ENCODE measurements around the gene C16orf92. TPM values are rescaled to one million over a fixed set of nuclear protein-coding genes. Genes with fewer than 3 reads are reported as not detected.

C16orf92 gene
- total RNA-seq, 1 donor from 2014 or later, result not detected

GRCh38 chr16:29975811-29976511 lies 47.0 kb upstream of the C16orf92 start:
- H3K27me3 Mint-ChIP-seq (ENCODE audit: low read depth), result no peaks in the 10 kb centered on the region
- peak overlapping the region; percentile 86 for H3K27ac Mint-ChIP-seq (ENCODE audit: unreplicated experiment)
- no peak for TF ChIP-seq CTCF (IDR thresholded peaks at IDR 0.05)
- H3K4me1 Mint-ChIP-seq (ENCODE audit: low read depth), result peaks cover 34% of the 10 kb centered on the region
- H3K4me3 Mint-ChIP-seq (ENCODE audit: unreplicated experiment), result peak overlapping the region; percentile 94
- H3K9me3 Mint-ChIP-seq (ENCODE audit: low read depth), result no peaks in the 10 kb centered on the region
- peaks cover 21% of the 10 kb centered on the region for H3K36me3 Mint-ChIP-seq (ENCODE audit: low read depth)
- no peak for DNase-seq (ENCODE audit: low spot score)

GRCh38 chr16:29977063-29977825 lies 45.8 kb upstream of the C16orf92 start:
- no peak overlapping the region for H3K4me3 Mint-ChIP-seq (ENCODE audit: unreplicated experiment)
- H3K27ac Mint-ChIP-seq (ENCODE audit: unreplicated experiment), result no peak overlapping the region
- no peaks in the 10 kb centered on the region for H3K27me3 Mint-ChIP-seq (ENCODE audit: low read depth)
- peaks cover 23% of the 10 kb centered on the region for H3K36me3 Mint-ChIP-seq (ENCODE audit: low read depth)
- H3K4me1 Mint-ChIP-seq (ENCODE audit: low read depth), result peaks cover 34% of the 10 kb centered on the region
- no peaks in the 10 kb centered on the region for H3K9me3 Mint-ChIP-seq (ENCODE audit: low read depth)
- DNase-seq (ENCODE audit: low spot score), result no peak
- no peak for TF ChIP-seq CTCF (IDR thresholded peaks at IDR 0.05)

- Mint-ChIP-seq H3K4me1 (ENCODE audit: low read depth) (peaks cover 33% of the 10 kb centered on the region), H3K4me3 (ENCODE audit: unreplicated experiment) (no peak overlapping the region), H3K36me3 (ENCODE audit: low read depth) (peaks cover 30% of the 10 kb centered on the region), H3K9me3 (ENCODE audit: low read depth) (no peaks in the 10 kb centered on the region), H3K27me3 (ENCODE audit: low read depth) (no peaks in the 10 kb centered on the region), H3K27ac (ENCODE audit: unreplicated experiment) (no peak overlapping the region)
- no peak for DNase-seq (ENCODE audit: low spot score)
- TF ChIP-seq CTCF (IDR thresholded peaks at IDR 0.05), result no peak
Measured at GRCh38 chr16:29978081-29978480, 44.9 kb upstream of the C16orf92 start.

GRCh38 chr16:29978564-29979270 lies 44.3 kb upstream of the C16orf92 start:
- no peaks in the 10 kb centered on the region for H3K9me3 Mint-ChIP-seq (ENCODE audit: low read depth)

More at GRCh38 chr16:29978564-29979270, 44.3 kb upstream of the C16orf92 start:
- no peaks in the 10 kb centered on the region for H3K27me3 Mint-ChIP-seq (ENCODE audit: low read depth)
- no peak overlapping the region for H3K4me3 Mint-ChIP-seq (ENCODE audit: unreplicated experiment)
- DNase-seq (ENCODE audit: low spot score), result no peak
- peaks cover 29% of the 10 kb centered on the region for H3K4me1 Mint-ChIP-seq (ENCODE audit: low read depth)
- no peak overlapping the region for H3K27ac Mint-ChIP-seq (ENCODE audit: unreplicated experiment)
- H3K36me3 Mint-ChIP-seq (ENCODE audit: low read depth), result peaks cover 35% of the 10 kb centered on the region
- TF ChIP-seq CTCF (IDR thresholded peaks at IDR 0.05), result no peak

Data from chondrocyte (in vitro differentiated cells).